Measurements from ENCODE around the gene PCDHA10. TPM values are rescaled to one million over a fixed set of nuclear protein-coding genes. Genes with fewer than 3 reads are reported as not detected.
"Not testable (repeated sequence)": the region's sequence is repeated elsewhere in the genome, so short reads cannot be mapped to it uniquely, and the experiment has no call there.

The PCDHA10 gene
- total RNA-seq, 4 donors from 2014 or later: 0.48 to 2.5 (median 1.5) TPM

DNA sequence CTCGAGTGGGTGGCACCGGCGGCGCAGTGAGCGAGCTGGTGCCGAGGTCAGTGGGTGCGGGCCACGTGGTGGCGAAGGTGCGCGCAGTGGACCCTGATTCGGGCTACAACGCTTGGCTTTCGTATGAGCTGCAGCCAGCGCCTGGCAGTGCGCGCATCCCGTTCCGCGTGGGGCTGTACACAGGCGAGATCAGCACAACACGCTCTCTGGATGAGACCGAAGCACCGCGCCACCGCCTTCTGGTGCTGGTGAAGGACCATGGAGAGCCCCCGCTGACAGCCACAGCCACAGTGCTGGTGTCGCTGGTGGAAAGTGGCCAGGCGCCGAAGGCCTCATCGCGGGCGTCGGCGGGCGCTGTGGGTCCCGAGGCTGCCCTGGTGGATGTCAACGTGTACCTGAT is 32.2 kb upstream of the PCDHA10 start:
- TF ChIP-seq, protein P1, sequence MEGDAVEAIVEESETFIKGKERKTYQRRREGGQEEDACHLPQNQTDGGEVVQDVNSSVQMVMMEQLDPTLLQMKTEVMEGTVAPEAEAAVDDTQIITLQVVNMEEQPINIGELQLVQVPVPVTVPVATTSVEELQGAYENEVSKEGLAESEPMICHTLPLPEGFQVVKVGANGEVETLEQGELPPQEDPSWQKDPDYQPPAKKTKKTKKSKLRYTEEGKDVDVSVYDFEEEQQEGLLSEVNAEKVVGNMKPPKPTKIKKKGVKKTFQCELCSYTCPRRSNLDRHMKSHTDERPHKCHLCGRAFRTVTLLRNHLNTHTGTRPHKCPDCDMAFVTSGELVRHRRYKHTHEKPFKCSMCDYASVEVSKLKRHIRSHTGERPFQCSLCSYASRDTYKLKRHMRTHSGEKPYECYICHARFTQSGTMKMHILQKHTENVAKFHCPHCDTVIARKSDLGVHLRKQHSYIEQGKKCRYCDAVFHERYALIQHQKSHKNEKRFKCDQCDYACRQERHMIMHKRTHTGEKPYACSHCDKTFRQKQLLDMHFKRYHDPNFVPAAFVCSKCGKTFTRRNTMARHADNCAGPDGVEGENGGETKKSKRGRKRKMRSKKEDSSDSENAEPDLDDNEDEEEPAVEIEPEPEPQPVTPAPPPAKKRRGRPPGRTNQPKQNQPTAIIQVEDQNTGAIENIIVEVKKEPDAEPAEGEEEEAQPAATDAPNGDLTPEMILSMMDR (IDR thresholded peaks at IDR 0.05): no peak

GRCh38 chr5:140827704-140828361 is 27.9 kb upstream of the PCDHA10 start, which contains the start of gene PCDHA6:
Gene PCDHA6 (plus strand): TSS chr5:140827960. CDS start chr5:140828092, 132 bp downstream.
- TF ChIP-seq, protein P1 (IDR thresholded peaks at IDR 0.05): no peak
- DNase-seq (ENCODE audit: low spot score) (no peak), ATAC-seq (ENCODE audit: low FRiP score) (no peak)

More for the DNA sequence above, 32.2 kb upstream of the PCDHA10 start:
- DNase-seq (ENCODE audit: low spot score) (no peak), ATAC-seq (ENCODE audit: low FRiP score) (no peak)

DNA sequence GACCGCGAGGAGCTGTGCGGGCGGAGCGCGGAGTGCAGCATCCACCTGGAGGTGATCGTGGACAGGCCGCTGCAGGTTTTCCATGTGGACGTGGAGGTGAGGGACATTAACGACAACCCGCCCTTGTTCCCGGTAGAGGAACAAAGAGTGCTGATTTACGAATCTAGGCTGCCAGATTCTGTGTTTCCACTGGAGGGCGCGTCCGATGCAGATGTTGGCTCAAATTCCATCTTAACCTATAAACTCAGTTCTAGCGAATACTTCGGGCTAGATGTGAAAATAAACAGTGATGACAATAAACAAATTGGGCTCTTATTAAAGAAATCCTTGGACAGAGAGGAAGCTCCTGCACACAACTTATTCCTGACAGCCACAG is 27.3 kb upstream of the PCDHA10 start:
- no peak for ATAC-seq (ENCODE audit: low FRiP score)
- TF ChIP-seq, protein P1 (IDR thresholded peaks at IDR 0.05): no peak

DNA sequence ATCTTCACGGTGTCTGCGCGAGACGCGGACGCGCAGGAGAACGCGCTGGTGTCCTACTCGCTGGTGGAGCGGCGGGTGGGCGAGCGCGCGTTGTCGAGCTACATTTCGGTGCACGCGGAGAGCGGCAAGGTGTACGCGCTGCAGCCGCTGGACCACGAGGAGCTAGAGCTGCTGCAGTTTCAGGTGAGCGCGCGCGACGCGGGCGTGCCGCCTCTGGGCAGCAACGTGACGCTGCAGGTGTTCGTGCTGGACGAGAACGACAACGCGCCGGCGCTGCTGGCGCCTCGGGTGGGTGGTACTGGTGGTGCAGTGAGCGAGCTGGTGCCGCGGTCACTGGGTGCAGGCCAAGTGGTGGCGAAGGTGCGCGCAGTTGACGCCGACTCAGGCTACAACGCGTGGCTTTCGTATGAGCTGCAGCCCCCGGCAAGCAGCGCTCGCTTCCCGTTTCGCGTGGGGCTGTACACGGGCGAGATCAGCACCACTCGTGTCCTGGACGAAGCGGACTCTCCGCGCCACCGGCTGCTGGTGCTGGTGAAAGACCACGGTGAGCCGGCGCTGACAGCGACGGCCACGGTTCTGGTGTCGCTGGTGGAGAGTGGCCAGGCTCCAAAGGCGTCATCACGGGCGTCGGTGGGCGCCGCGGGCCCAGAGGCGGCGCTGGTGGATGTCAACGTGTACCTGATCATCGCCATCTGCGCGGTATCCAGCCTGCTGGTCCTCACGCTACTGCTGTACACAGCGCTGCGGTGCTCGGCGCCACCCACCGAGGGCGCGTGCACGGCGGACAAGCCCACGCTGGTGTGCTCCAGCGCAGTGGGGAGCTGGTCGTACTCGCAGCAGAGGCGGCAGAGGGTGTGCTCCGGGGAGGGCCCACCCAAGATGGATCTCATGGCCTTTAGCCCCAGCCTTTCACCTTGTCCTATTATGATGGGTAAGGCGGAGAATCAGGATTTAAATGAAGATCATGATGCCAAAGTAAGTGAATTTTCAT is 25.9 kb upstream of the PCDHA10 start:
- DNase-seq (ENCODE audit: low spot score); ATAC-seq (ENCODE audit: low FRiP score): not testable (repeated sequence)

More for the DNA sequence above, 27.3 kb upstream of the PCDHA10 start:
- no peak for DNase-seq (ENCODE audit: low spot score)

DNA sequence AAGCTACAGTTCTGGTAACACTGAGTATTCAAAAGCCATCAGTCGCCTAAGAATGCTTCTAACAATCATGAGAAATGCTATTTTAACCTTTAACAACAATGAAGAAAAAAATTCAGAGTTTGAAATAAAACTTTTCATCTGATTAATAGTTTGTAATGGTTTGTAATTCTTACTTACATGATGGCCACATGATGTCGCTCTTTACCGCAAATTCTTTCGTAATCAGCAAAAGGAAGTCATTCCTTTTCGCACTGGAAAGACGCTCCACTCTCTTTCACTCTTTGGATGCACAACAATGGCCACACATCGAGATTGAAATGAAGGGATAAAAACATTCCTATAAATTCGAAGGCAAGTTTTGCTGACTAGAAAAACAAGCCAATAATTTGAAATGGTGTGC is 21.7 kb upstream of the PCDHA10 start, which contains the start of gene PCDHA7:
Gene PCDHA7, plus strand, starts transcription at position 277 of the 400 bp plus-strand sequence. Its CDS starts 115 bp downstream, at position 392.
- ATAC-seq (ENCODE audit: low FRiP score) (no peak), DNase-seq (ENCODE audit: low spot score) (no peak)

DNA sequence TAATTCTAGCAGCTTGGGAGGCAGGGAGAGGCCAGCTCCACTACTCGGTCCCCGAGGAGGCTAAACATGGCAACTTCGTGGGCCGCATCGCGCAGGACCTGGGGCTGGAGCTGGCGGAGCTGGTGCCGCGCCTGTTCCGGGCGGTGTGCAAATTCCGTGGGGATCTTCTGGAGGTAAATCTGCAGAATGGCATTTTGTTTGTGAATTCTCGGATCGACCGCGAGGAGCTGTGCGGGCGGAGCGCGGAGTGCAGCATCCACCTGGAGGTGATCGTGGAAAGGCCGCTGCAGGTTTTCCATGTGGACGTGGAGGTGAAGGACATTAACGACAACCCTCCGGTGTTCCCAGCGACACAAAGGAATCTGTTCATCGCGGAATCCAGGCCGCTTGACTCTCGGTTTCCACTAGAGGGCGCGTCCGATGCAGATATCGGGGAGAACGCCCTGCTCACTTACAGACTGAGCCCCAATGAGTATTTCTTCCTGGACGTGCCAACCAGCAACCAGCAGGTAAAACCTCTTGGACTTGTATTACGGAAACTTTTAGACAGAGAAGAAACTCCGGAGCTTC is 21.2 kb upstream of the PCDHA10 start:
- not testable (repeated sequence) for DNase-seq (ENCODE audit: low spot score); ATAC-seq (ENCODE audit: low FRiP score)

More for the DNA sequence above, 21.7 kb upstream of the PCDHA10 start, which contains the start of gene PCDHA7:
- TF ChIP-seq, protein P1 (IDR thresholded peaks at IDR 0.05): no peak

DNA sequence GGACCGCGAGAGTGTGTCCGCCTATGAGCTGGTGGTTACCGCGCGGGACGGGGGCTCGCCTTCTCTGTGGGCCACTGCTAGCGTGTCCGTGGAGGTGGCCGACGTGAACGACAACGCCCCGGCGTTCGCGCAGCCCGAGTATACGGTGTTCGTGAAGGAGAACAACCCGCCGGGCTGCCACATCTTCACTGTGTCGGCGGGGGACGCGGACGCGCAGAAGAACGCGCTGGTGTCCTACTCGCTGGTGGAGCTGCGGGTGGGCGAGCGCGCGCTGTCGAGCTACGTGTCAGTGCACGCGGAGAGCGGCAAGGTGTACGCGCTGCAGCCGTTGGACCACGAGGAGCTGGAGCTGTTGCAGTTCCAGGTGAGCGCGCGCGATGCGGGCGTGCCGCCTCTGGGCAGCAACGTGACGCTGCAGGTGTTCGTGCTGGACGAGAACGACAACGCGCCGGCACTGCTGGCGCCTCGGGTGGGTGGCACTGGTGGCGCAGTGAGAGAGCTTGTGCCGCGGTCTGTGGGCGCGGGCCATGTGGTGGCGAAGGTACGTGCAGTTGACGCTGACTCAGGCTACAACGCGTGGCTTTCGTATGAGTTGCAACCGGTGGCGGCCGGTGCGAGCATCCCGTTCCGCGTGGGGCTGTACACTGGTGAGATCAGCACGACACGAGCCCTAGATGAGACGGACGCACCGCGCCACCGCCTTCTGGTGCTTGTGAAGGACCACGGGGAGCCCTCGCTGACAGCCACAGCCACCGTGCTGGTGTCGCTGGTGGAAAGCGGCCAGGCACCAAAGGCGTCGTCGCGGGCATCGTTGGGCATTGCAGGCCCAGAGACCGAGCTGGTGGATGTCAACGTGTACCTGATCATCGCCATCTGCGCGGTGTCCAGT is 19.8 kb upstream of the PCDHA10 start:
- ATAC-seq (ENCODE audit: low FRiP score) (no peak), DNase-seq (ENCODE audit: low spot score) (no peak)
- TF ChIP-seq, protein P1 (IDR thresholded peaks at IDR 0.05): no peak

Measured in omental fat pad (tissue), 4 donors.